ENCODE data around the gene CHMP3.
A peak's percentile ranks its signal among the peaks of the same experiment; 100 is the strongest.

The CHMP3 gene

GRCh38 chr2:86521922-86522321, 41.3 kb downstream of the CHMP3 start:
- DNase-seq (ENCODE audit: low read depth in 1 of 2, low spot score in 1 of 2): no peak
- no peaks in the 10 kb centered on the region for H3K27me3 ChIP-seq (ENCODE audit: insufficient read depth, poor library complexity, severe bottlenecking)
- TF ChIP-seq GABPA (IDR thresholded peaks at IDR 0.05; ENCODE audit: low read depth) (no peak), POLR2AphosphoS5 (IDR thresholded peaks at IDR 0.05; ENCODE audit: low read depth) (no peak), SPI1 (IDR thresholded peaks at IDR 0.05; ENCODE audit: borderline replicate concordance, low read depth) (no peak), REST (IDR thresholded peaks at IDR 0.05; ENCODE audit: insufficient replicate concordance, low read depth) (no peak), CTCF (IDR thresholded peaks at IDR 0.05; ENCODE audit: insufficient read depth, low read length) (no peak)

GRCh38 chr2:86520153-86520552, 43.1 kb downstream of the CHMP3 start:
- Histone ChIP-seq H3K27ac (replicated peaks) (no peak overlapping the region), H3K4me3 (replicated peaks; ENCODE audit: insufficient read depth, low read length) (no peak overlapping the region), H3K27me3 (ENCODE audit: insufficient read depth, poor library complexity, severe bottlenecking) (no peaks in the 10 kb centered on the region)
- DNase-seq (ENCODE audit: low read depth in 1 of 2, low spot score in 1 of 2): peak in 1 of 2 experiments; percentile 18
- TF ChIP-seq POLR2AphosphoS5 (IDR thresholded peaks at IDR 0.05; ENCODE audit: low read depth): no peak
- TF ChIP-seq REST (IDR thresholded peaks at IDR 0.05; ENCODE audit: insufficient replicate concordance, low read depth): no peak
- no peak for TF ChIP-seq CTCF (IDR thresholded peaks at IDR 0.05; ENCODE audit: insufficient read depth, low read length)
- TF ChIP-seq GABPA (IDR thresholded peaks at IDR 0.05; ENCODE audit: low read depth): no peak
- TF ChIP-seq SPI1 (IDR thresholded peaks at IDR 0.05; ENCODE audit: borderline replicate concordance, low read depth): no peak

More at GRCh38 chr2:86521922-86522321, 41.3 kb downstream of the CHMP3 start:
- no peak overlapping the region for H3K4me3 ChIP-seq (replicated peaks; ENCODE audit: insufficient read depth, low read length)
- H3K27ac ChIP-seq (replicated peaks): no peak overlapping the region

- Histone ChIP-seq H3K27ac (replicated peaks) (no peak overlapping the region), H3K27me3 (ENCODE audit: insufficient read depth, poor library complexity, severe bottlenecking) (no peaks in the 10 kb centered on the region), H3K4me3 (replicated peaks; ENCODE audit: insufficient read depth, low read length) (no peak overlapping the region)
- DNase-seq (ENCODE audit: low read depth in 1 of 2, low spot score in 1 of 2): no peak
- TF ChIP-seq REST (IDR thresholded peaks at IDR 0.05; ENCODE audit: insufficient replicate concordance, low read depth) (no peak), POLR2AphosphoS5 (IDR thresholded peaks at IDR 0.05; ENCODE audit: low read depth) (no peak), CTCF (IDR thresholded peaks at IDR 0.05; ENCODE audit: insufficient read depth, low read length) (no peak), SPI1 (IDR thresholded peaks at IDR 0.05; ENCODE audit: borderline replicate concordance, low read depth) (no peak), GABPA (IDR thresholded peaks at IDR 0.05; ENCODE audit: low read depth) (no peak)
Measured at GRCh38 chr2:86519349-86519748, 43.9 kb downstream of the CHMP3 start.

All from HL-60 (cell line).